SH-SY5Y (cell line): Measurements from ENCODE around the gene CST3.

ENCODE experiments used
- GATA2 ChIP-seq: IDR thresholded peaks from 2 replicates; pipeline ENCODE4 v1.6.1; 2011; ENCODE audit warnings: mild to moderate bottlenecking, low read depth, low read length
- GATA3 ChIP-seq: IDR thresholded peaks from 2 replicates; pipeline ENCODE4 v1.6.1; 2011; ENCODE audit warnings: low read depth, mild to moderate bottlenecking, low read length, moderate library complexity

CST3 gene

DNA sequence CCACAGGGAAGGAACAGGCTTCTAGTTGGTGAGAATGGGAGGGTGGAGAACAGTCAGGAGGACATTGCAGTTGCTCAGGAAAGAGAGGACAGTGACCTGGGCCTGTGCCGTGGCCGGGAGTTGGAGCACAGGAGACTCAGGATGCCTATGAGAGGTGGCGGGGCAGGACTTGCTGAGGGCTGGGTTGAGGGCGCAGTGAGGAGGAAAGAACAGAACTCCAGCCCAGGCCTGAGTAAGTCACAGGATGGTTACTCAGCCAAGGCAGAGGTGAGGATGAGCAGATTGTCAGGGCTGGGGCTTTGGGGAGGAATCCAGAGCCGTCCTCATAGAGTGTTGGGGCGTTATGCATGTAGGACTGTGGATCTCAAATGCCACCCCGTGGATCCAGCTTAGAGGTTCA is 29.9 kb upstream of the CST3 start:
- TF ChIP-seq GATA3 (no peak), GATA2 (no peak)

DNA sequence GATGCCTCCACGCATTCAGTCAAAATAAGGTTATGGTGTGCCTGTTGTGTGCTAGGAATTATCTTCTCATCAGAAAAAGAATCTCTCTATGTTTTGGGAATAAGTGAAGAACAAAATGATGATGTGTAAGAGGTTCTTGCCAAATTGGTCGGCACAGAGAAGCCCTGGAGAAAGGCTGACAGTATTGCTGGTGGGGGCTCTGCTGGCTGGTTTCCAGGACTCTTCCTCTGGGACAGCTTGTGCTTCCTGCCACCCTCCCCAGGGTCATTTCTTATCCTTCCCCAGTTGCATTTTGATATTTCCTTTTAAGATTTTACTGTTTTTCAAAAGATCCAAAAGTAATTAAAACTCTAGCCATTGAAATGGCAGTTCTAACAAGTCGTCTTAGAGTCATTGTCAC is 28.9 kb upstream of the CST3 start:
- no peak for TF ChIP-seq GATA2
- no peak for TF ChIP-seq GATA3

DNA sequence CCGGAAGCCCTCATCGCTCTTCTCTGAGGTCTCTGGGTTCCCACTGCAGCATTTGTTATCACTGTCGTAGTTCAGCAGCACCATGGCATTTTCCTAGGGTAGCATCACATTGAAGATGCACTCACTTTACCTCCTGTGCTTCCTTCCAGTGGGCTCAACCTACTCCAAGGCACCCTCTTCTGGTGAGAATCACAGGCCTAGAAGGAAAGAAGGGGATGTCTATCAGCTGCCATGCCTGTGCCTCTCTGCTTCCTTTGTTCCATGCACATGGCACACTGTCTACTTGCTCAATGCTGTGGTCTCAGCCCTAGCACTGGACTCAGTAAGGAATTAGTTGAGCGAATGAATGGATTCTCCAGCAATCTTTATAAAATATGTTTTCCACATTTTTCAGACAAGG is 28.4 kb upstream of the CST3 start:
- no peak for TF ChIP-seq GATA3
- no peak for TF ChIP-seq GATA2

DNA sequence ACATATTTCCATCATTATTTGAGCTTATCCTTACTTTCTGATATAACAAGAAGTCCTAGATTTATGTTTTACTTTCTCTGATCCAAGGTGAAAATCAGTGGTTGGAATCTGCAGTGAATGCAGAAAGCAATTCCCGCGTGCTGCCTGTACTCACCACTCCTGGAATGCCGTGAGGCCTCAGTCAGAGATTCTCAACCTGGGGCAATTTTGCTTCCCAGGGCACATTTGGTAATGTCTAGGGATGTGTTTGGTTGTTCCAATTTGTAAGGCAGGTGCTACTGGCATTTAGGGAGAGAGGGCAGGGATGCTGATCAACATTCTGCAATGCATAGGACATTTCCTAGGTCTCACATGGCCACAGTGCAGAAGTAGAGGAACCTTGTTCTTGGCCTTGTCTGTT is 27.2 kb upstream of the CST3 start:
- TF ChIP-seq GATA2: no peak
- TF ChIP-seq GATA3: no peak

DNA sequence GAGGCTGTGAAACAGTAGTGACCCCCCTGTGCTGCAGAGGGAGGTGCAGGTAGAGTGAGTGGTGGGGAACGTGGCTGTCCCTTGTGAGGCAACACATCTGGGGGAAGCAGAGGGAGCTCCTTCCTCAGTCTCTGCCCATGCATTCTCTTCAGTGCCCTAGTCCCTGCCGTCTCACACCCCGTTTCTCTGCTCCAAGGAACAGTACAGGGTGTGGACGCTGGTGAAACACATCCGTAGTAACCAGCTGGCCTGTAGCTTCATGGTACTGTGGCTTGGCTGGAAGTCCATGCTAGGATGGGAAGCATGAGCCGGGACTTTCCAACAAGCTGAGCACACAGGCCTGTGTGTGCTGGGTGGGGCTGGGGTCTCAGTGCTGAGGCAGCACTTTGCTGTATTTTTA is 25.4 kb upstream of the CST3 start:
- TF ChIP-seq GATA2 (no peak), GATA3 (no peak)

DNA sequence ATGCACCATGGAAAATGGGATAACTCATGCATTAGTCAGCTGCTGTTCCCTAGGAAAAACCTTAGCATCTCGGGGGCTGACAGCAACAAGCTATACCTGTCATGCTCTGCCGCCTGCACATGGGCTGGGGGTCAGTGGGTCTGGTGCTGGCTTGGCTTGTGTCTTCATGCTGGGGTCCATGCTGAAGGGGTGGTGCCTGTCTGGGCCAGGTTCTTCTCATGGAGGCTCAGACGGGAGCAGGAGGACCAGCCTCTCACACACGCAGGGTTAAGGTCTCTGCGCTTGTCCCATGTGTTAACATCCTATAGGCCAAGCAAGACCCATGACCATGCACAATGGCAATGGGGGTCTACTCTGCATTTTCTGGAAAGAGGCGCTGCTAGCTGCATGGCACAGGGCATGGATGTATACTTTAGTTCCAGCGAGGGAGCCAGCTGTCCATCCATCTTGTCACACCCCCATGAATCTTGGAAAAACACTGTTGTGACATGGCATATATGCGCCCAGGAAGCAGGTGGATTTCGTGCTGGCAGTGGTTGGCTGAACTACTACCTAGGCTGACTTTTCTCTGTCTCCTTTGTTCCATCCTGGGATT is 24.6 kb upstream of the CST3 start:
- TF ChIP-seq GATA3 (no peak), GATA2 (no peak)

DNA sequence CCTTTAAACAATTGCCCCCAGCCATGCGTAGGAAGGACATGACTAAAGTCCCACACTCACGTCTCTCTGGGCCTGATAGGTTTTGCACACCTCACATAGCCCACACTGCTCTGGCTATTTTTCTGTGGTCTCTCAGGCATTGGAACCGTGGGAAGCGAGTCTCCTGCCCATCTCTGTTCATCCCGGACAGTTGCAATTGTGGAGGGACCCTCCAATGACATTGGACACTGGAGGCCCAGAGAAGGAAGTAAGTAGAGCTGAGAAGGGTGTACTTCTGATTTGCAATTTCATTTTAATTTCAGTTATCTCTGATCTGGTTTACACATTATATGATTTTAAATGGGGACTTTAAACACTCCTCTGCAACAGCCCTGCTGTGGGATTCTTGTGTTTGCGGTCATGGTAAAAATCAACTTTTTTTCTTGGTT is 23.3 kb upstream of the CST3 start:
- no peak for TF ChIP-seq GATA3
- TF ChIP-seq GATA2: no peak

DNA sequence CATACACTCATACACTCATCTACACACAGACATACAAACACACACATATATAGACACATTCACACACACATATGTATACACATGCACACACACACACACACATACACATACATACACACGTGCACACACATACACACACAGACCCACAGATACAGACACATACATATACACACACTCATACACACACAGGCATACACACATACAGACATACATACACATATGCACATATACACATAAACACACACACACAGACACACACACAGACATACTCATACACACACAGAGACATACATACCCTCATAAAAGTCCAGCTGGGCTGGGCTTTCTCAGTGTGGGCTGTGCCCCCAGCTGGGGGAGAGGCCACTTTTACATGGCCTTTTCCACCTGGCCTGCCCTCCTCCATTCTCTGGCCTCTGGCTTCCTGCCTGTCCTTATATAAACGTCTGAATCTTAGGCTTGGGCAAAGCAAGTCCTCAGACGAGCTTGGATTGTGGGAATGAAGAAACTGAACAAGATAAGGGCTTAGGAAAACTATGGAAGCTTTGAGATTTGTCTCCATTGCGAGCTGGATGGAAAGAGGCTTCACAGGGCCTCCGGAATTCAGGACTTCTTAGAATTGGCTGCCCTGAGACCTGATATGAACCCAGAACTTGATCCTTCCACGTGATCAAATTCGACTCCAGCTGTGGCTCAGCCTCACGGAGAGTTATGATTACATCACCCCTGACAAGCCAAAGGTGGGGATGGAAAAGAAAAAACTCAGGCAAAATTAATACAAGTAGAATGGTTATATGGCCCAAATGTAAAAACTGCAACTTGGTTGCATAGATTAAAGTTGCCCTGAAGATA is 22.5 kb upstream of the CST3 start:
- TF ChIP-seq GATA2: no peak
- TF ChIP-seq GATA3: no peak

DNA sequence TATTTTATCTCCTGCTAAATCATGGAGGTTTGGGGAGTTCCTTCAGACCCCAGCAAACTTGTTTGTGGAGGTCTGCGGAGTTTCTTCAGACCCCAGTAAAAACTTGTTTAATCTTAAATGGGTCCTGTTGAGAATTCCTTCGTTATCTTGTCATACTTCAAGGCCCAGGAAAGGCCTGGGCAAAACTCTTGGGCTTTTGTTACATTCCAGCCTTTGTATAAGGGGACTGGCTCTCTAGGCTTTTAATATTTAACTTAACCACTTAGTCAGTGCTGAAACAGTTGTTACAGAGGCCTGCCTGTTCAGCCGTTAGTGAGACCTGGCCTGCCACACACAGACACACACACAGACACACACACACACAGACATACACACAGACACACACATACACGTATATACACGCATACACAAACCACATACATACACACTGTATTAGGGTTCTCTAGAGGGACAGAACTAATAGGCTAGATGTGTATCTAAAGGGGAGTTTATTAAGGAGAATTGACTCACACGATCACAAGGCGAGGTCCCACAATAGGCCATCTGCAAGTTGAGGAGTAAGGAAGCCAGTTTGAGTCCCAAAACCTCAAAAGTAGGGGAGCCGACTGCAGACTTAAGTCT is 21.3 kb upstream of the CST3 start:
- no peak for TF ChIP-seq GATA2
- no peak for TF ChIP-seq GATA3

DNA sequence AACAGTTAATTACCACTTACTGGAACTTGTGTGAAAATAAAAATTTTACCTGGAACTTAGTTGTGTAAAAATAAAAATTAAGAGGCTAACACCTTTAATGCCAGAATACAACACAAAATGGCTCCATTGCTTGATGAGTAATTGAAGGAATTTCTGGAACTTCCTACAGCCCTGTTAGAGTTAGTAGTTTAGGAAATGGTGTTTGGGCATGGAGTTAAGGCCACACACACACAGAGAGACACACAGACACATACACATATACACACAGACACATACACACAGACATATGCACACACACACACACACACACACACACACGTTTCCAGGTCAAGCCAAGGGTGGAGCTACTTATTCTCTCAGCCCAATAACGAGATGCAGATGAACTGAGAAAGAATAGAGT is 20.6 kb upstream of the CST3 start:
- no peak for TF ChIP-seq GATA2
- no peak for TF ChIP-seq GATA3

DNA sequence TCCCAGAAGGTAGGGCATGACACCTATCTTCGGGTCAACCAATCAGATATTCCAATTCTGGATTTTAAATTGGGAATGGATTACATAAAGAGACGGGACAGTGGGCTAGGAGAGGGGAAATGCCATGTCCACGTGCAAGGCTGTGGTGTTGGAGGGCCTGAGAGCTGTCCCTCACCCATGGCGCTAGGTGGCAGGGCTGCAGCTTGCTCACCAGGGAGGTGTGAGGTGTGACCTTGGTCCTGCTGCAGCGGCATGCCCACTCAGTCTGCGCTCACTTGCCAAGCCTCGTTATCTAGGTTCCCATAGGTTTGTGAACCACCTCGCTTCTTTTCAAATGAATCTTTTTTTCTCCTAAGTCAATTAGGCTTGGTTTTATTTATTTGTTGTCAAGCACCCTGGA is 19.4 kb upstream of the CST3 start:
- TF ChIP-seq GATA2: no peak
- no peak for TF ChIP-seq GATA3

DNA sequence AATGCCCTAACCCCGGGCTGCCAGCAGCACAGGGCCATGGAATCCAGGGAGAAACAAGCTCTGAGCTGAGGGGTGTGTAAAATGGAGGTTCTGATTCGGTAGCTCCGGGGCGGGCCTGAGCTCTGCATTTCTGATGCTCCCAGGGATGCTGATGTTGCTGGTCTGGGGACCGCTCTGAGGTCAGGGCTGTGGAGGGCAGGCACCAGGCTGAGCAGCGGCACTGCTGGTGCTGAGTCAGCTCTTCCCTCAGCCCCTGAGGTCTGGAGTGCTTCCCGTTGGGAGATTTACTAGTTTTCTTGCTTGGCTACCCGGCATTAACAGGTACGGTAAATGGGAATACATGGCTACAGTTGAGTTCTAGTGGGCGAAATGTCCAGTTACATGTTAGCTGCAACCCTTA is 18.6 kb upstream of the CST3 start:
- TF ChIP-seq GATA2: no peak
- no peak for TF ChIP-seq GATA3

DNA sequence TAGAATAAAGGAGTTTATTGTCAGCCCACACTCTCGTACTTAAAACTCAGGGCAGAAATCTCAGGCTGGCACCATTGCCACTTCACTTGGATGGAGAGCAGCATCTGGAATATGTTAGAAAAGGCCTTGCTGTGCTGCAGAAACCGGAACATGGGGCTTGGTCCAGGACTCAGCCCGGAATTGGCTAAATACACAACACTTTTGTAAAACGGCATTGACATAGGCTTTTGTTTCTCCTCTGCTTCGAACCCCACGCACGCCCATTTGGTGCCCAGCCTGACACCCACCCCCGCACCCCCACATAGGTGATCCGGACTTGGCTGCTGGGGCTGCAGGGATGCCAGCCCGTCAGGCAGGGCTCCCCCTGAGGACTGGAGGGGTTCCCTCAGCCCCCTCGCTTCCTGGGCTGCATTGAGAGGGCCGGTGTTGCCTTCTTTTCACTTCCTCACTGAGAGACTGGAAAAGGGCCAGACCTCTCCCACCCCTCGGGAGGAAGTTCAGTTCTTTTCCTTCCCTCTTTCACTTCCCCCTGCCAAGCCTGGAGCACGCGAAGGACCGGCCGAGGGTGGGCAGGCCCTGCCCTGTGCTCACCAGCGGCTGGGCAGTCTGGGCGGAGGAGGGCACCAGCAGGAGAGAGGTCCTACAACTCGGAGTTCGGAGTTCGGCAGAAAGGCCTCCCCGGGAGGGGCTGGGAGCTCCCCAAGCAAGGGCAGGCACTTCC is 17.9 kb upstream of the CST3 start:
- no peak for TF ChIP-seq GATA3
- TF ChIP-seq GATA2: no peak

DNA sequence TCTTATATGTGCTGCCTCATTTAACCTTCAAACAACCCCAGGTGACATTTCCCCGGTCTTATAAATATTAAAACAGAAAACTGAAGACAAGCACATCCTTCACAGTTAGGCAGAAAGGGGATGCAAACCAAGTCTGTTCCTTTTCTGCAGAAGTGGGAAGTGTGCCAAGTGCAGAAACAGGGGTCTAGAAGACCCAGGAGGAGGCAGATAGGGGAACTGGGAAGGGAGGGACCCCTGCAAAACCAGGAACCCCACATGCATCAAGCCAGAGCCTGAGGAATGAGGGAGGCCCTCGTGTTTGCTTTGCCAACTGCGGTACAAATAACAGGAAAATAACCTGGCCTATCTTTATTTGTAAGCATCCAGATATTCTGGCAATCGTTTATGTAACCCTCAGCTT is 17.0 kb upstream of the CST3 start:
- no peak for TF ChIP-seq GATA2
- no peak for TF ChIP-seq GATA3

DNA sequence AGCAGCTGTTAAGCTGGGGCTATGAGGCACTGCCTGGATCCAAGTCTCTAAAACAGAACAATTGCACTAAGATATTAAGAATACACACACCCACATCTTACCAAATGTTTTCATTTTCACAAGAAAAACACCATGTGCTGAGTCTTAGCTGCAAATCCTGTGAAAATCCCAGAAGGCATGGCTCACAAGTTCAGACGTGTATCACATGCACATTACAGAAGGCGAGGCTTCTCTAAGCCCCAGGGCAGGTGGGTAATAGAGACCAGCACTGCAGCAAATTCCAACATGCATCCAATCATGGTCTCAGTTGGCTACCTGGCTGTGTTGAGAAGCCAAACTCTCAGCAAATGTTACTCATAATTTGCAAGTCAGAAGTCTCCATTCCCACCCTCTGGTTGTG is 16.2 kb upstream of the CST3 start:
- TF ChIP-seq GATA2 (no peak), GATA3 (no peak)
